PC-9 (cell line): ENCODE data around the gene KLHL8. TPM values are rescaled to one million over a fixed set of nuclear protein-coding genes. Genes with fewer than 3 reads are reported as not detected.

ENCODE experiments used
- BruUV-seq: library from RNA; stranded (reverse); fragments of 400-500 nt; replicated peaks from 2 replicates; lab custom pipeline; 2021; lab: Mats Ljungman, UMichigan
- CTCF ChIA-PET: fragments of 300-600 bp; sonication (Branson Sonifier 250); formaldehyde crosslinking; loops from one replicate; lab custom pipeline; 2022; ENCODE audit warnings: antibody characterized with exemption; lab: Charles Lee
- POLR2A ChIA-PET: fragments of 300-600 bp; sonication (Branson Sonifier 250); formaldehyde crosslinking; loops from one replicate; lab custom pipeline; 2022; ENCODE audit warnings: antibody characterized with exemption; ENCODE audit not compliant: unreplicated experiment; lab: Charles Lee
- DNase-seq, 2 experiments: peaks; one replicate each; pipeline versions ENCODE4 v3.0.0 to v3.0.0-alpha.2; 2015 to 2022; ENCODE audit warnings: mixed read lengths in 1 of 2
- H2AFZ ChIP-seq: fragments of 200-600 bp; sonication (generic); 2 replicates; pipeline ENCODE4 v1.8.1; 2017; ENCODE audit warnings: antibody characterized with exemption
- H3F3A ChIP-seq: fragments of 200-600 bp; sonication (generic); 2 replicates; pipeline ENCODE4 v1.8.1; 2017; ENCODE audit warnings: antibody characterized with exemption, mild to moderate bottlenecking, low read depth; ENCODE audit not compliant: insufficient read depth
- H3K27ac ChIP-seq: fragments of 200-600 bp; sonication (generic); 2 replicates; pipeline ENCODE4 v1.6.1; 2016; ENCODE audit warnings: mixed run types
- H3K27me3 ChIP-seq: fragments of 200-600 bp; sonication (generic); 2 replicates; pipeline ENCODE4 v1.6.1; 2016; ENCODE audit warnings: low read depth, mixed run types; ENCODE audit not compliant: insufficient read depth
- H3K36me3 ChIP-seq: fragments of 200-600 bp; sonication (generic); 2 replicates; pipeline ENCODE4 v1.6.1; 2016; ENCODE audit warnings: low read depth, mixed run types
- H3K4me1 ChIP-seq: fragments of 200-600 bp; sonication (generic); replicated peaks from 2 replicates; pipeline ENCODE4 v1.6.1; 2016; ENCODE audit warnings: mixed run types; ENCODE audit not compliant: insufficient read depth
- H3K4me2 ChIP-seq: fragments of 200-600 bp; sonication (generic); 2 replicates; pipeline ENCODE4 v1.6.1; 2017; ENCODE audit warnings: mixed run types
- H3K4me3 ChIP-seq: fragments of 200-600 bp; sonication (generic); 2 replicates; pipeline ENCODE4 v1.6.1; 2016; ENCODE audit warnings: mixed run types
- H3K79me2 ChIP-seq: fragments of 200-600 bp; sonication (generic); 2 replicates; pipeline ENCODE4 v1.6.1; 2017; ENCODE audit warnings: low read depth, mixed run types
- H3K9me2 ChIP-seq: fragments of 200-600 bp; sonication (generic); 2 replicates; pipeline ENCODE4 v1.8.1; 2017; ENCODE audit warnings: mild to moderate bottlenecking; ENCODE audit not compliant: insufficient read depth
- H3K9me3 ChIP-seq: fragments of 200-600 bp; sonication (generic); 2 replicates; pipeline ENCODE4 v1.8.1; 2016; ENCODE audit warnings: low read depth; ENCODE audit not compliant: insufficient read depth
- H4K20me1 ChIP-seq: fragments of 200-600 bp; sonication (generic); 2 replicates; pipeline ENCODE4 v1.8.1; 2017; ENCODE audit not compliant: insufficient read depth
- EZH2 ChIP-seq: fragments of 200-600 bp; sonication (generic); IDR thresholded peaks from 2 replicates; pipeline ENCODE4 v1.8.0; 2017; ENCODE audit warnings: antibody characterized with exemption, low read depth
- intact Hi-C: fragments of 100-400 bp; cut with micrococcal nuclease; formaldehyde crosslinking; loops from one replicate; pipeline ENCODE4 v1.10.0; 2022; ENCODE audit not compliant: unreplicated experiment
- total RNA-seq: library from RNA; stranded (reverse); gene quantifications from 2 replicates; pipeline ENCODE4 v1.2.3, GENCODE V29; 2021
- TF ChIP-seq, protein P1 (sequence below): fragments of 200-600 bp; sonication (generic); conservative IDR thresholded peaks from 2 replicates; pipeline ENCODE4 v1.6.1; 2017; ENCODE audit warnings: mixed run types, antibody characterized with exemption, mild to moderate bottlenecking, moderate library complexity

The KLHL8 gene
- total RNA-seq, 1 experiment from 2014 or later, result 8.5 TPM

DNA sequence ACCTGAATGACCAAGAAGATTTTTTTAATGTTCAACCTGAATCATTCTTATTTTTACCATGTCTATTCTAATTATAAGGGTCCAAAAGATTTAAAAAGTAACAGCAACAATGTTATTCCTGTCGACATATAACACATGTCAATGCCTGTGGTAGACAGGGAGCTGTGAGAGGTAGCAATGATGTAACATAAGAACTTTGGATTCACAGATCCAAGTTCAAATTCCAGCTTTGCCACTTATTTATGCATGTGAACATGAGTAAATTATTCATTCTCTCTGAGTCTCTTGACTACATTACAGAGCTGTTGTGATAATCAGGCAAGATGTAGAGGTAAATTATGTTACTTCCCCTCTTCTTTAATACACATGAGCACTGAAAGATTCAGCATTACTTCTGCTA lies 54.5 kb downstream of the KLHL8 start:
- no peak for DNase-seq
- intact Hi-C loops, result no loop called here
- no peaks in the 10 kb centered on the region for H3K79me2 ChIP-seq
- BruUV-seq, result no TSS peak
- H3K27me3 ChIP-seq, result no peaks in the 10 kb centered on the region
- H4K20me1 ChIP-seq, result no peaks in the 10 kb centered on the region
- no peaks in the 10 kb centered on the region for H3F3A ChIP-seq
- no peak overlapping the region for H2AFZ ChIP-seq
- no peaks in the 10 kb centered on the region for H3K36me3 ChIP-seq
- H3K27ac ChIP-seq, result no peak overlapping the region
- CTCF ChIA-PET, result no interaction called here
- no peak overlapping the region for H3K4me3 ChIP-seq
- H3K4me2 ChIP-seq, result no peak overlapping the region
- POLR2A ChIA-PET, result no interaction called here
- H3K4me1 ChIP-seq, result no peaks in the 10 kb centered on the region
- no peaks in the 10 kb centered on the region for H3K9me3 ChIP-seq
- no peaks in the 10 kb centered on the region for H3K9me2 ChIP-seq
- no peak for TF ChIP-seq EZH2
- TF ChIP-seq, protein P1, sequence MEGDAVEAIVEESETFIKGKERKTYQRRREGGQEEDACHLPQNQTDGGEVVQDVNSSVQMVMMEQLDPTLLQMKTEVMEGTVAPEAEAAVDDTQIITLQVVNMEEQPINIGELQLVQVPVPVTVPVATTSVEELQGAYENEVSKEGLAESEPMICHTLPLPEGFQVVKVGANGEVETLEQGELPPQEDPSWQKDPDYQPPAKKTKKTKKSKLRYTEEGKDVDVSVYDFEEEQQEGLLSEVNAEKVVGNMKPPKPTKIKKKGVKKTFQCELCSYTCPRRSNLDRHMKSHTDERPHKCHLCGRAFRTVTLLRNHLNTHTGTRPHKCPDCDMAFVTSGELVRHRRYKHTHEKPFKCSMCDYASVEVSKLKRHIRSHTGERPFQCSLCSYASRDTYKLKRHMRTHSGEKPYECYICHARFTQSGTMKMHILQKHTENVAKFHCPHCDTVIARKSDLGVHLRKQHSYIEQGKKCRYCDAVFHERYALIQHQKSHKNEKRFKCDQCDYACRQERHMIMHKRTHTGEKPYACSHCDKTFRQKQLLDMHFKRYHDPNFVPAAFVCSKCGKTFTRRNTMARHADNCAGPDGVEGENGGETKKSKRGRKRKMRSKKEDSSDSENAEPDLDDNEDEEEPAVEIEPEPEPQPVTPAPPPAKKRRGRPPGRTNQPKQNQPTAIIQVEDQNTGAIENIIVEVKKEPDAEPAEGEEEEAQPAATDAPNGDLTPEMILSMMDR, result no peak

DNA sequence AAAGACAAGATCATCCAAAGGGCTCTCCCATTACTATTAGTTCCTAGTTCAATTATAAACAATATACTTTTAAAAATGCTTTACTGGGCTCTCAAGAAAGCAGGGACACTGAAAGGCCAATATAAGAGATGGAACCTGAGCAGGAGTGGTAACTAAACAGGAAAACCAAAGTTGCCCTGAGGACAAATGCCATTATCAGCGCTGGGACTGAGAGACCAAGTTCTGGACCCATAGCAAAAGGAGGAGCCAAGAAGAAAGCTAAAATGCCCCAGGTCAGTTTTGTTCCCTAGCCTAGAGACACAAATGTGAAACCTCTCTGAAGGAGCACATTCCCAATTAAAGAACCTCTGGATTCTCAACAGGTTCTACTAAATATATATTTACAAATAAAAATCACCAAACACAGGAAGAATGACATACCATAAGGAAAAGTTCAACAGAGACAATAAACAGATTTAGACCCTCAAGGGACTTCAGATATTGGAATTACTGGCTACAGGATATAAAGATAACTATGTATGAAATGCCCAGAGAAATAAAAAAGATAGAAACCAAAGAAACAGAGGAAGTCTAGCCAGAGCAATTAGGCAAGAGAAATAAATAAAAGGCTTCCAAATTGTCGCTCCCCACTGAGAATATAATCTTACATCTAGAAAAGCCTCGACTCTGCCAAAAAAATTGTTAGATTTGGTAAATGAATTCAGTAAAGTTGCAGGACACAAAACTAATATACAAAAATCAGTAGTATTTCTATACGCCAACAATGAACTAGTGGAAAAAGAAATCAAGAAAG lies 67.1 kb downstream of the KLHL8 start:
- Histone ChIP-seq H3K36me3 (no peaks in the 10 kb centered on the region), H2AFZ (no peak overlapping the region), H3K27me3 (no peaks in the 10 kb centered on the region), H3K27ac (no peak overlapping the region), H3K4me1 (no peaks in the 10 kb centered on the region), H3K9me3 (no peaks in the 10 kb centered on the region), H3K9me2 (no peaks in the 10 kb centered on the region), H3F3A (no peaks in the 10 kb centered on the region), H3K4me3 (no peak overlapping the region), H3K79me2 (no peaks in the 10 kb centered on the region), H3K4me2 (no peak overlapping the region), H4K20me1 (no peaks in the 10 kb centered on the region)
- POLR2A ChIA-PET, result no interaction called here
- CTCF ChIA-PET, result no interaction called here
- intact Hi-C loops, result loop anchor here (5.0 kb wide), 1 partner anchor 694 kb away; no protein-coding TSS in a partner anchor
- no TSS peak for BruUV-seq
- TF ChIP-seq, protein P1, result no peak
- no peak for TF ChIP-seq EZH2
- DNase-seq, result no peak

DNA sequence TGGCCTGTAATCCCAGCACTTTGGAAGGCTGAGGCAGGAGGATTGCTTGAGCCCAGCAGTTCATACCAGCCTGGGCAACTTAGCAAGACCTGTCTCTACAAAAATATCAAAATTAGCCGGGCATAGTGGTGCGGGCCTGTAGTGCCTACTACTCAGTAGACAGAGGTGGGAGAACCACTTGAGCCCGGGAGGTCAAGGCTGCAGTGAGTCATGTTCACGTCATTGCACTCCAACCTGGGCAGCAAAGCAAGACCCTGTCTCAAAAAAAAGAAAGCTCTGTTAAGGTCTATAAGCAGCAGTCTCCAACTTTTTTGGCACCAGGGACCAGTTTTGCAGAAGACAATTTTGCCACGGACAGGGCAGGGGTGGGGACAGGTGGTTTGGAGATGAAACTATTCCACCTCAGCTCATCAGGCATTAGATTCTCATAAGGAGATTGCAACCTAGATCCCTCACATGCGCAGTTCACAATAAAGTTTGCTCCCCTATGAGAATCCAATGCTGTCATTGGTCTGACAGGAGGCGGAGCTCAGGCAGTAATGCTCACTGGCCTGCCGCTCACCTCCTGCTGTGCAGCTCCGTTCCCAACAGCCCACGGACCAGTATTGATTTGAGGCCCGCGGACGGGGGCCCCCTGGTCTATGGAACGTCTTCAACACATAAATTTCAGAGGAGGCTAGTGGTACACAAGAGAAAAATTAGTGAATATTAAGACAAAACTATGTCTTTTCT lies 67.9 kb downstream of the KLHL8 start:
- H3K79me2 ChIP-seq, result no peaks in the 10 kb centered on the region
- H3K4me2 ChIP-seq, result no peak overlapping the region
- no peaks in the 10 kb centered on the region for H3K9me3 ChIP-seq
- ChIA-PET POLR2A (no interaction called here), CTCF (no interaction called here)
- H3K4me3 ChIP-seq, result no peak overlapping the region
- no peaks in the 10 kb centered on the region for H3K36me3 ChIP-seq
- no TSS peak for BruUV-seq
- H3K4me1 ChIP-seq, result no peaks in the 10 kb centered on the region
- no peaks in the 10 kb centered on the region for H3K27me3 ChIP-seq
- no peak for DNase-seq
- intact Hi-C loops, result loop anchor here (5.0 kb wide), 1 partner anchor 695 kb away; no protein-coding TSS in a partner anchor
- no peaks in the 10 kb centered on the region for H4K20me1 ChIP-seq
- H3K9me2 ChIP-seq, result no peaks in the 10 kb centered on the region
- no peaks in the 10 kb centered on the region for H3F3A ChIP-seq
- H3K27ac ChIP-seq, result no peak overlapping the region
- TF ChIP-seq, protein P1, result no peak
- no peak for TF ChIP-seq EZH2
- no peak overlapping the region for H2AFZ ChIP-seq
